Stimulated activated CD8-positive, alpha-beta memory T cell treated with anti-CD3 and anti-CD28 coated beads, Interleukin-4, amount 100 ng/mL, for 1 hour (primary cell): ENCODE data around the gene ZNF621.
"Not testable (repeated sequence)": the region's sequence is repeated elsewhere in the genome, so short reads cannot be mapped to it uniquely, and the experiment has no call there.

Source experiments
- DNase-seq, 2 donors: peaks; one replicate each; pipeline ENCODE4 v3.0.0-alpha.2; 2020; ENCODE audit warnings: low read depth in 2 of 2, low spot score in 1 of 2

Gene ZNF621

GRCh38 chr3:40534283-40534682 is 9.5 kb downstream of the ZNF621 start:
- no peak for DNase-seq

GRCh38 chr3:40546816-40547215 is 22.1 kb downstream of the ZNF621 start:
- no peak for DNase-seq

- no peak for DNase-seq
Observed at GRCh38 chr3:40550167-40550566, 25.4 kb downstream of the ZNF621 start.

GRCh38 chr3:40557575-40558161 is 32.9 kb downstream of the ZNF621 start:
- no peak for DNase-seq

GRCh38 chr3:40562482-40562881 is 37.7 kb downstream of the ZNF621 start:
- not testable (repeated sequence) for DNase-seq

- DNase-seq, result not testable (repeated sequence)
Observed at GRCh38 chr3:40565629-40566028, 40.9 kb downstream of the ZNF621 start.

GRCh38 chr3:40566694-40567093 is 41.9 kb downstream of the ZNF621 start:
- DNase-seq, result no peak

- DNase-seq, result no peak
Observed at GRCh38 chr3:40572588-40572987, 47.8 kb downstream of the ZNF621 start.

- DNase-seq, result no peak
Observed at GRCh38 chr3:40574050-40574449, 49.3 kb downstream of the ZNF621 start.

- DNase-seq, result no peak
Observed at GRCh38 chr3:40574661-40575060, 49.9 kb downstream of the ZNF621 start.

- DNase-seq, result no peak
Observed at GRCh38 chr3:40576396-40576795, 51.6 kb downstream of the ZNF621 start.

- DNase-seq, result peak; percentile 15 to 31
Observed at GRCh38 chr3:40580494-40581091, 55.8 kb downstream of the ZNF621 start.

GRCh38 chr3:40581166-40581565 is 56.4 kb downstream of the ZNF621 start:
- no peak for DNase-seq

GRCh38 chr3:40582401-40583027 is 57.8 kb downstream of the ZNF621 start:
- no peak for DNase-seq

GRCh38 chr3:40583691-40584090 is 58.9 kb downstream of the ZNF621 start:
- DNase-seq, result no peak

- peak; percentile 38 to 50 for DNase-seq
Observed at GRCh38 chr3:40584625-40585189, 59.9 kb downstream of the ZNF621 start.

GRCh38 chr3:40585381-40586016 is 60.7 kb downstream of the ZNF621 start:
- no peak for DNase-seq

GRCh38 chr3:40586901-40587300 is 62.1 kb downstream of the ZNF621 start:
- DNase-seq, result no peak

- DNase-seq, result no peak
Observed at GRCh38 chr3:40588406-40588805, 63.6 kb downstream of the ZNF621 start.
